Endothelial cell of umbilical vein (primary cell): ENCODE measurements around the gene GSTT4. TPM values are rescaled to one million over a fixed set of nuclear protein-coding genes. Genes with fewer than 3 reads are reported as not detected.
"Not testable (repeated sequence)": the region's sequence is repeated elsewhere in the genome, so short reads cannot be mapped to it uniquely, and the experiment has no call there.

Experiments
- BruUV-seq: library from RNA; stranded (reverse); fragments of 400-500 nt; replicated peaks from 2 replicates; lab custom pipeline; 2021; lab: Mats Ljungman, UMichigan
- CTCF ChIA-PET: fragments of 300-600, 350-600 bp; sonication (Branson Sonifier 250); formaldehyde crosslinking; loops from one replicate; lab custom pipeline; 2021; ENCODE audit warnings: antibody characterized with exemption, inconsistent platforms; lab: Charles Lee
- POLR2A ChIA-PET: fragments of 300-600, 350-600 bp; sonication (Branson Sonifier 250); formaldehyde crosslinking; loops from one replicate; lab custom pipeline; 2021; ENCODE audit warnings: antibody characterized with exemption, inconsistent platforms; lab: Charles Lee
- DNase-seq: peaks from one replicate; pipeline ENCODE4 v3.0.0-alpha.2; 2011; ENCODE audit warnings: low read depth, low spot score
- FAIRE-seq: peaks from 2 replicates; lab custom pipeline; 2011; peaks lifted over from hg19 to GRCh38; lab: Jason Lieb, UNC
- H2AFZ ChIP-seq: 2 replicates; pipeline ENCODE4 v1.6.0; 2012; ENCODE audit warnings: low read depth, low read length, control low read depth, inconsistent platforms
- H3K27ac ChIP-seq: 2 replicates; pipeline ENCODE4 v1.5.1; 2011; ENCODE audit warnings: low read depth, mild to moderate bottlenecking, control low read depth, low read length, moderate library complexity; ENCODE audit not compliant: insufficient read depth
- H3K27me3 ChIP-seq, 2 experiments: 2 replicates each; pipeline versions ENCODE4 v1.6.0 to v1.6.1; 2011; ENCODE audit warnings: low read length in 2 of 2, mixed read lengths in 1 of 2; ENCODE audit not compliant: control insufficient read depth in 2 of 2, insufficient read depth in 2 of 2
- H3K36me3 ChIP-seq, 2 experiments: 2 replicates in 1 of 2; 3 replicates in 1 of 2; pipeline ENCODE4 v1.5.1; 2011; ENCODE audit warnings: low read length in 2 of 2, mild to moderate bottlenecking in 1 of 2, moderate library complexity in 1 of 2; ENCODE audit not compliant: control insufficient read depth in 2 of 2, insufficient read depth in 2 of 2; ENCODE audit errors: extremely low read depth in 1 of 2
- H3K4me1 ChIP-seq: 3 replicates; pipeline ENCODE4 v1.5.1; 2011; ENCODE audit warnings: mild to moderate bottlenecking, low read length; ENCODE audit not compliant: control insufficient read depth, insufficient read depth; ENCODE audit errors: extremely low read depth
- H3K4me2 ChIP-seq: 2 replicates; pipeline ENCODE4 v1.6.1; 2011; ENCODE audit warnings: low read length, control low read depth, mixed read lengths; ENCODE audit not compliant: insufficient read depth
- H3K4me3 ChIP-seq, 3 experiments: fragments of 200-600 bp in 1 of 3; sonication (generic), shearing (Covaris generic) in 1 of 3; replicated peaks in 1 of 3; 2 replicates each; pipeline ENCODE4 v1.5.1; 2011 to 2016; ENCODE audit warnings: control low read depth in 3 of 3, low read length in 3 of 3, mild to moderate bottlenecking in 2 of 3, inconsistent platforms in 1 of 3, low read depth in 1 of 3, moderate library complexity in 1 of 3; ENCODE audit not compliant: insufficient read depth in 1 of 3
- H3K79me2 ChIP-seq: 2 replicates; pipeline ENCODE4 v1.6.0; 2012; ENCODE audit warnings: low read length, inconsistent platforms; ENCODE audit not compliant: control insufficient read depth, insufficient read depth
- H3K9ac ChIP-seq: replicated peaks from 2 replicates; pipeline ENCODE3; 2011; ENCODE audit warnings: low read length, control low read depth; ENCODE audit not compliant: insufficient read depth; ENCODE audit errors: extremely low read depth
- H3K9me1 ChIP-seq: replicated peaks from 3 replicates; pipeline ENCODE4 v1.6.0; 2011; ENCODE audit warnings: mild to moderate bottlenecking, low read length; ENCODE audit not compliant: control insufficient read depth, insufficient read depth; ENCODE audit errors: extremely low read depth
- H3K9me3 ChIP-seq: replicated peaks from 2 replicates; pipeline ENCODE4 v1.5.1; 2012; ENCODE audit warnings: low read length, inconsistent platforms; ENCODE audit not compliant: control insufficient read depth, insufficient read depth
- H4K20me1 ChIP-seq: replicated peaks from 2 replicates; pipeline ENCODE3; 2011; ENCODE audit warnings: mild to moderate bottlenecking, low read length; ENCODE audit not compliant: control insufficient read depth, insufficient read depth; ENCODE audit errors: extremely low read depth
- dilution Hi-C: fragments of 300-500 bp; cut with MboI; formaldehyde crosslinking; loops from one replicate; pipeline ENCODE4 v1.15.0; 2019; ENCODE audit warnings: low sequenced_read_pairs; ENCODE audit not compliant: extremely low pct_ligation_motif_present
- intact Hi-C: fragments of 100-400 bp; cut with micrococcal nuclease; formaldehyde crosslinking; loops from one replicate; pipeline ENCODE4 v1.10.0; 2022
- polyA plus RNA-seq, 4 experiments: library from polyadenylated mRNA; depleted of rRNA in 3 of 4; stranded (reverse) in 3 of 4; unstranded in 1 of 4; fragments of >200 nt; gene quantifications; 2 replicates each; pipeline versions ENCODE4 v1.2.1 to v1.2.3, GENCODE V29; 2011 to 2012; ENCODE audit warnings: missing spikeins in 1 of 4
- total RNA-seq: library from RNA; stranded (reverse); gene quantifications from 2 replicates; pipeline ENCODE4 v1.2.3, GENCODE V29; 2021

GSTT4 gene
- total and polyA plus RNA-seq, 2 donors (not counting 3 experiments of a cell fraction or from before 2014, with no cell fraction given) = not detected

GRCh38 chr22:23986538-23987178 lies 18.6 kb downstream of the GSTT4 start:
- H3K9me1 ChIP-seq, H3K9ac ChIP-seq, dilution Hi-C loops, H3K79me2 ChIP-seq, POLR2A ChIA-PET, H3K27ac ChIP-seq, H3K27me3 ChIP-seq, H3K4me3 ChIP-seq, H3K36me3 ChIP-seq, intact Hi-C loops, FAIRE-seq, H3K4me1 ChIP-seq, DNase-seq, H3K9me3 ChIP-seq, H3K4me2 ChIP-seq, BruUV-seq, H2AFZ ChIP-seq, CTCF ChIA-PET, H4K20me1 ChIP-seq: not testable (repeated sequence)

GRCh38 chr22:23986089-23986488 lies 19.2 kb downstream of the GSTT4 start:
- dilution Hi-C loops, FAIRE-seq: not testable (repeated sequence)

More at GRCh38 chr22:23986089-23986488, 19.2 kb downstream of the GSTT4 start:
- BruUV-seq, POLR2A ChIA-PET, H3K9ac ChIP-seq, H2AFZ ChIP-seq, H3K27me3 ChIP-seq, H3K4me2 ChIP-seq, H4K20me1 ChIP-seq, DNase-seq, intact Hi-C loops, H3K27ac ChIP-seq, H3K4me3 ChIP-seq, H3K9me3 ChIP-seq, H3K4me1 ChIP-seq, H3K36me3 ChIP-seq, CTCF ChIA-PET, H3K9me1 ChIP-seq, H3K79me2 ChIP-seq: not testable (repeated sequence)
